Measurements from ENCODE around the gene GLB1L.

- no peak for TF ChIP-seq EZH2 (IDR thresholded peaks at IDR 0.05; ENCODE audit: insufficient read depth, poor library complexity, severe bottlenecking)
- TF ChIP-seq EZH2phosphoT487 (IDR thresholded peaks at IDR 0.05; ENCODE audit: insufficient read depth, low read depth): no peak
These were observed 16.3 kb downstream of the GLB1L start for GRCh38 chr2:219228911-219229304.
